ENCODE results near the gene EIF2A.

Gene EIF2A

DNA sequence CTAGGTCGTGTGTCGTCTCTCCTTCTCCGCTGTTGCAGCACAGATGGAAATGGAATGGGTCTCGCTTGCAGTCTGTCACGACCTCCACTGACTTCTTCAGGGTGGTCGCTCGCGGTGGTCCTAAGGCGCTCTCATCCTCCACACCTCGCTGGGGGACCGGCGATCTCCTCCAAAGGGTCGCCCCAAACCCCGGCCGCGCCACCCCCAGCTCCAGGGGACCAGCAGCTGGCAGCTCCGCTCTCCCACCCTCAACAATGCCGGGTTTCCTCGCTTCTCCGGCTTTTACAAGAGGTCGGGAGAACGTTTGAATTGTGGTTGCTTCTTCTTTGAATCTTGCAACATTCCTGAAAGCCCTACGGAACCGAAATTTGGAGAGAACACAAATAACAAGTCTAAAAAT is 26.2 kb upstream of the EIF2A start:
- no peak overlapping the region for H3K4me3 ChIP-seq (ENCODE audit: low read depth in 1 of 2, low read length in 2 of 2)
- no peaks in the 10 kb centered on the region for H3K36me3 ChIP-seq (ENCODE audit: insufficient read depth, low read length)
- peaks cover 3% of the 10 kb centered on the region for H3K9me3 ChIP-seq (ENCODE audit: insufficient read depth, low read length, severe bottlenecking)
- H2AFZ ChIP-seq (ENCODE audit: low read depth, low read length), result no peak overlapping the region
- no peak overlapping the region for H3K27ac ChIP-seq (ENCODE audit: low read length)
- DNase-seq (no peak), ATAC-seq (ENCODE audit: insufficient read depth, low read depth) (no peak)
- no peaks in the 10 kb centered on the region for H3K4me1 ChIP-seq (ENCODE audit: insufficient read depth, low read length)
- H3K27me3 ChIP-seq (ENCODE audit: insufficient read depth, low read length, poor library complexity), result no peaks in the 10 kb centered on the region
- H4K20me1 ChIP-seq (ENCODE audit: insufficient read depth, low read length), result no peaks in the 10 kb centered on the region
- no peaks in the 10 kb centered on the region for H3K79me2 ChIP-seq (ENCODE audit: insufficient read depth, low read length)
- TF ChIP-seq, protein P1, sequence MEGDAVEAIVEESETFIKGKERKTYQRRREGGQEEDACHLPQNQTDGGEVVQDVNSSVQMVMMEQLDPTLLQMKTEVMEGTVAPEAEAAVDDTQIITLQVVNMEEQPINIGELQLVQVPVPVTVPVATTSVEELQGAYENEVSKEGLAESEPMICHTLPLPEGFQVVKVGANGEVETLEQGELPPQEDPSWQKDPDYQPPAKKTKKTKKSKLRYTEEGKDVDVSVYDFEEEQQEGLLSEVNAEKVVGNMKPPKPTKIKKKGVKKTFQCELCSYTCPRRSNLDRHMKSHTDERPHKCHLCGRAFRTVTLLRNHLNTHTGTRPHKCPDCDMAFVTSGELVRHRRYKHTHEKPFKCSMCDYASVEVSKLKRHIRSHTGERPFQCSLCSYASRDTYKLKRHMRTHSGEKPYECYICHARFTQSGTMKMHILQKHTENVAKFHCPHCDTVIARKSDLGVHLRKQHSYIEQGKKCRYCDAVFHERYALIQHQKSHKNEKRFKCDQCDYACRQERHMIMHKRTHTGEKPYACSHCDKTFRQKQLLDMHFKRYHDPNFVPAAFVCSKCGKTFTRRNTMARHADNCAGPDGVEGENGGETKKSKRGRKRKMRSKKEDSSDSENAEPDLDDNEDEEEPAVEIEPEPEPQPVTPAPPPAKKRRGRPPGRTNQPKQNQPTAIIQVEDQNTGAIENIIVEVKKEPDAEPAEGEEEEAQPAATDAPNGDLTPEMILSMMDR (IDR thresholded peaks at IDR 0.05; ENCODE audit: borderline replicate concordance, extremely low read depth, low read length, poor library complexity, severe bottlenecking), result no peak
- no peak for TF ChIP-seq EZH2 (IDR thresholded peaks at IDR 0.05; ENCODE audit: borderline replicate concordance, low read depth, low read length, severe bottlenecking)
- no peak overlapping the region for H3K9ac ChIP-seq (ENCODE audit: low read depth, low read length)
- H3K4me2 ChIP-seq (ENCODE audit: insufficient read depth, low read length), result no peak overlapping the region

DNA sequence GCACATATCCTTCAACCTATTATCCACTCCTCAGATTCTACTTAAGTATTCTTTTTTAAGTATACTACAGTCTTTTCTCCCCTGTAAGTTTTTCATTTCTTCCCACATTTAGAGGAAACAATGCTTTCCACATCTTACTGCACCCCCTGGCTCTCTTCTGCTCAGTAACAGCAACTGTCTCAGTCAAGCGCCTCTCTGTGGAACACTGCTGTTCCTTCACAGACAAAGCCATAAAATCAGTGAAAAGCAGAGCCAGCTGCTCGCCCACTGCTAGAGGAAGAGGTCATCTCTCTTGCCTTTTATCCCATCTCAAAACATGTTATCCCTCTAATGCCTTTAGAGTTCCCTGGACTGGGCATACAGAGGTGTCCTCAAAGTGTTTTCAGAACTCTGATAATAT is 25.1 kb upstream of the EIF2A start:
- ATAC-seq (ENCODE audit: insufficient read depth, low read depth) (no peak), DNase-seq (no peak)
- H3K9me3 ChIP-seq (ENCODE audit: insufficient read depth, low read length, severe bottlenecking), result peaks cover 3% of the 10 kb centered on the region
- no peak overlapping the region for H2AFZ ChIP-seq (ENCODE audit: low read depth, low read length)
- H3K27ac ChIP-seq (ENCODE audit: low read length), result no peak overlapping the region
- no peaks in the 10 kb centered on the region for H3K4me1 ChIP-seq (ENCODE audit: insufficient read depth, low read length)
- TF ChIP-seq, protein P1 (IDR thresholded peaks at IDR 0.05; ENCODE audit: borderline replicate concordance, extremely low read depth, low read length, poor library complexity, severe bottlenecking), result no peak
- TF ChIP-seq EZH2 (IDR thresholded peaks at IDR 0.05; ENCODE audit: borderline replicate concordance, low read depth, low read length, severe bottlenecking), result no peak
- H3K4me2 ChIP-seq (ENCODE audit: insufficient read depth, low read length), result no peak overlapping the region
- no peaks in the 10 kb centered on the region for H3K79me2 ChIP-seq (ENCODE audit: insufficient read depth, low read length)
- no peak overlapping the region for H3K9ac ChIP-seq (ENCODE audit: low read depth, low read length)
- no peaks in the 10 kb centered on the region for H3K36me3 ChIP-seq (ENCODE audit: insufficient read depth, low read length)
- no peak overlapping the region for H3K4me3 ChIP-seq (ENCODE audit: low read depth in 1 of 2, low read length in 2 of 2)
- no peaks in the 10 kb centered on the region for H4K20me1 ChIP-seq (ENCODE audit: insufficient read depth, low read length)
- no peaks in the 10 kb centered on the region for H3K27me3 ChIP-seq (ENCODE audit: insufficient read depth, low read length, poor library complexity)

DNA sequence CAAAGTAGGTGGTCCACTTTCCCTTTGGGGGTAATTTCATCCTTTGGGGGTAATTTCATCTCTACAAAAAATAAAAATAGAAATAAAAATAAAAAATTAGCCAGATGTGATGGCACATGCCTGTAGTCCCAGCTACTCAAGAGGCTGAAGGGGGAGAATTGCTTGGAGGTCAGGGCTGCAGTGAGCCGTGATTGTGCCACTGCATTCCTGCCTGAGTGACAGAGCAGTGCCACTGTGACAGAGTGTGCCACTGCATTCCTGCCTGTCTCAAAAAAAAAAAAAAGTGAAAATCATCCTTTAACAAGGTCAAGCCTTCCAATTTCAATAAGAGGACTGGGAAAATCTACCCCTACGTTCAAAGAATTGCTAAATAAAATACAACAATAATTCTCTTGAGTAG is 23.0 kb upstream of the EIF2A start:
- H3K9ac ChIP-seq (ENCODE audit: low read depth, low read length), result no peak overlapping the region
- ATAC-seq (ENCODE audit: insufficient read depth, low read depth), result no peak
- no peak overlapping the region for H3K27ac ChIP-seq (ENCODE audit: low read length)

More for the DNA sequence above, 23.0 kb upstream of the EIF2A start:
- H4K20me1 ChIP-seq (ENCODE audit: insufficient read depth, low read length), result no peaks in the 10 kb centered on the region
- H3K9me3 ChIP-seq (ENCODE audit: insufficient read depth, low read length, severe bottlenecking), result no peaks in the 10 kb centered on the region
- no peak overlapping the region for H3K4me2 ChIP-seq (ENCODE audit: insufficient read depth, low read length)
- H3K36me3 ChIP-seq (ENCODE audit: insufficient read depth, low read length), result no peaks in the 10 kb centered on the region
- no peaks in the 10 kb centered on the region for H3K4me1 ChIP-seq (ENCODE audit: insufficient read depth, low read length)
- DNase-seq, result no peak
- H3K27me3 ChIP-seq (ENCODE audit: insufficient read depth, low read length, poor library complexity), result no peaks in the 10 kb centered on the region
- no peak for TF ChIP-seq EZH2 (IDR thresholded peaks at IDR 0.05; ENCODE audit: borderline replicate concordance, low read depth, low read length, severe bottlenecking)
- TF ChIP-seq, protein P1 (IDR thresholded peaks at IDR 0.05; ENCODE audit: borderline replicate concordance, extremely low read depth, low read length, poor library complexity, severe bottlenecking), result no peak
- no peak overlapping the region for H3K4me3 ChIP-seq (ENCODE audit: low read depth in 1 of 2, low read length in 2 of 2)
- no peaks in the 10 kb centered on the region for H3K79me2 ChIP-seq (ENCODE audit: insufficient read depth, low read length)
- H2AFZ ChIP-seq (ENCODE audit: low read depth, low read length), result no peak overlapping the region

All from DND-41 (cell line).